ENCODE results near the gene FRMD5. TPM values are rescaled to one million over a fixed set of nuclear protein-coding genes. Genes with fewer than 3 reads are reported as not detected.
A peak's percentile ranks its signal among the peaks of the same experiment; 100 is the strongest.

FRMD5 gene
- total and polyA plus RNA-seq, 5 donors = 20.8 to 88.6 (median 44.6) TPM

DNA sequence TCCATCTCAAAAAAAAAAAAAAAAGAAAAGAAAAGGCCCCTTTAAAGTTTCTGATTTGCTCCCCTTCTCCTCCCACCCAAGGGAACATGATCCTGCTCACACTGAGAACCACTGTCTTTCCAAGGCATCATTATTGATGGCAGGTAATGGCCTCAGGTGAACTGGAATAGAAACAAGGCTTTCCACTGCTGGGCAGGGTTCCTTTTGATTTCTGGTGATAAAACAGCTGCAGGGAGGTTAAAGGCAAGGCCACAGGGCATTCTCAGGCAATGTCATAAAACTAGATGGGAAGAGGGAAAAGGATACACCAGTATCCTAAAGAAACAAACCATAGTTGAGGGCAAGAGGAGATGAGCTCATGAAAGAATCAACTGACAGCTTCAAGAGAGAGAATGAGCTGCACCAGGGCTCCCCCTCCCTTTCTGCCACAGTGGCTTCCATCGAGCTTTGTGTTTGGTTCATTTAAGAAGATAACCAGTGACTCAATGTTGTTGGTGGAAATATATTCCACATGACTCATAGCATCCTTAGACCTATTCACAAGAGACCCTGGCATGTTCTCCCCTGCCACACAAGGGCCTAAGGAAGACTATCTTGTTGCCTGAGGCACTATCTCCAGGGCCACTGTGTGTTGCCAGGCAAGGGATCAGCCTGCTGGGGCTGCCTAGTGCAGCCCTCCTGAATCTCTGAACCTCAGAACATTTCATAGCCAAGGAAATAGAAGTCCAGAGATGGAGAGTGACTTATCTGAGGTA, 281.9 kb downstream of the FRMD5 start:
- peak; percentile 82 to 95 for ATAC-seq
- WGBS = 10% methylated on average over 1 of the region's 1 CpG

DNA sequence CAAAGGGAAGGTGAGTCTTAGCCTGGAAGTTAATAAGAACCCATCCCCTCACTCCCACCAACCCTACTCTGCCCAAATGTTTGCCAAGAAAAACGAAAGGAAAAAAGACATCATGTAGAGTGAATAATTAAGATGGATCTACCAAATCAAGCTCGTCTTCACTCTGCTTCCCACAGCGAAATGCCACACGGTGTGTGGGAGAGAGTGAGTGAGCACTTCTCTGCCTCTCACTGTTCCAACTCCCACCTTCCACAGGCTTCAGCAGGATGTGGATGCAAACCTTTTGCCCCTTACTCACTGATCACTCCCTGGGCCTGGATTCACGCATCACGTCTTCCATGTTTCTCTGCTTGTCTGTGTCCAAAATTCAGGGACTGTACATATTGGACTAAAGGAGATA, 282.9 kb downstream of the FRMD5 start:
- intact Hi-C loops (cut with DNase I) = no loop called here
- 91% methylated on average over 6 of the region's 6 CpGs for WGBS
- H3K27ac ChIP-seq (ENCODE audit: low read length) = no peak overlapping the region
- peaks cover 9% of the 10 kb centered on the region for H3K4me1 ChIP-seq (ENCODE audit: control insufficient read depth, insufficient read depth, low read length)
- H3K4me3 ChIP-seq (ENCODE audit: low read length) = no peak overlapping the region
- no peak for ATAC-seq
- no peaks in the 10 kb centered on the region for H3K9me3 ChIP-seq (ENCODE audit: control insufficient read depth, low read length)
- H3K27me3 ChIP-seq (ENCODE audit: control insufficient read depth, insufficient read depth) = no peaks in the 10 kb centered on the region
- no peak for DNase-seq

More for the DNA sequence above, 281.9 kb downstream of the FRMD5 start:
- Histone ChIP-seq H3K4me1 (ENCODE audit: control insufficient read depth, insufficient read depth, low read length) (peaks cover 9% of the 10 kb centered on the region), H3K27ac (ENCODE audit: low read length) (peak overlapping the region; percentile 91), H3K4me3 (ENCODE audit: low read length) (no peak overlapping the region), H3K27me3 (ENCODE audit: control insufficient read depth, insufficient read depth) (no peaks in the 10 kb centered on the region), H3K9me3 (ENCODE audit: control insufficient read depth, low read length) (no peaks in the 10 kb centered on the region)
- peak in 2 of 3 donors; percentile 51 to 73 for DNase-seq
- intact Hi-C loops (cut with DNase I) = no loop called here

DNA sequence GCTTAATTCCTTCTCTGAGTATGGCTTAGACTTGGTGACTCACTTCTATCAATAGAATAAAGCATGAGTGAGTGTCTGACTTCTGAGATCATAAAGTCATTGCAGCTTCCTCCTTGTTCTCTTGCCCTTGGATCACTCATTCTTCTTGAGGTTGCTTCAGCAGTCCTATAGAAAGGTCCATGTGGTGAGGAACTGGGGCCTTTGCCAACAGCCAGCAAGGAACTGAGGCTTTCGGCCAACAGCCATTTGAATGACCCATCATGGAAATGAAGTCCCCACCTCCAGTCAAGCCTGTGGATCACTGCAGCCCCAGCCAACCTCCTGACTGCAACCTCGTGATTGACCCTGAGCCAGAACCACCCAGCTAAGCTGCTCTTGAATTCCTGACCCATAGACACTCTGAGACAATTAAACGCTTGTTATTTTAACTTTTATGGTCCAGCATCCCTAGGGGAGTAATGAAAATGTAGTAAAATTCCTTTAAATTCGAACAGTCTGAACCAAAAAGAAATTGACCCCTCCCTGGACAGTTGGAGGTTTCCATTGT, 283.8 kb downstream of the FRMD5 start:
- Histone ChIP-seq H3K9me3 (ENCODE audit: control insufficient read depth, low read length) (no peaks in the 10 kb centered on the region), H3K4me3 (ENCODE audit: low read length) (no peak overlapping the region), H3K27me3 (ENCODE audit: control insufficient read depth, insufficient read depth) (no peaks in the 10 kb centered on the region), H3K4me1 (ENCODE audit: control insufficient read depth, insufficient read depth, low read length) (peaks cover 9% of the 10 kb centered on the region), H3K27ac (ENCODE audit: low read length) (no peak overlapping the region)
- peak in 2 of 3 donors; percentile 37 to 52 for DNase-seq
- WGBS = 47% methylated on average over 4 of the region's 4 CpGs
- intact Hi-C loops (cut with DNase I) = no loop called here
- peak; percentile 46 to 53 for ATAC-seq

DNA sequence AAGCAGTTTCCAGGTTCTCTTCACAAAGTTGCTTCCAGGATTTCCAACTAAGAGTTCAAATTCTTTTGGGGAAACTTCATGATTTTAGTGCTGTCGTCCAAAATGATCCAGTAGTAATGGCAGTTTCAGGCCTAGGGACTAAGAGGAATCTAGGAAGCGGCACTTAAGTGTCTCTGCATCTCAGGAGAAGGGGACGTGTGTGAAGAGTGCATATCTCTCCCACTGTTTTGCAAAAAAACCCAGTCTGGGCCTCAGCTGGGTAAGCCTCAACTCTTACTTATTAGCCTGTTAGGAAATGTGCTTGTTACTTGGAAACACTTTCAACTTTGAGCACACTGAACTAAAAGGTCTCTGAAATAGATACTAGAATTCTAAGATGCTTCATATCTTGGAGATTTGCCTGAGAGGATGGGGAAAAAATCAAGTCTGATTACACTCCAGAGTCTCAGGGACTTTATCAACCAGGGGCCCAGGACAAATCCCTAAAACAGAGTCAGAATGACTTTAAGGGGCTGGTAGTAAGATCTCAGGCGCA, 286.5 kb downstream of the FRMD5 start:
- ATAC-seq (no peak), DNase-seq (no peak)
- no peak overlapping the region for H3K27ac ChIP-seq (ENCODE audit: low read length)
- H3K4me1 ChIP-seq (ENCODE audit: control insufficient read depth, insufficient read depth, low read length) = peaks cover 6% of the 10 kb centered on the region
- no peak overlapping the region for H3K4me3 ChIP-seq (ENCODE audit: low read length)
- WGBS = 80% methylated on average over 4 of the region's 4 CpGs
- intact Hi-C loops (cut with DNase I) = loop anchor here (10.0 kb wide), 2 partner anchors 156 to 306 kb away; no protein-coding TSS in a partner anchor
- no peaks in the 10 kb centered on the region for H3K9me3 ChIP-seq (ENCODE audit: control insufficient read depth, low read length)
- no peaks in the 10 kb centered on the region for H3K27me3 ChIP-seq (ENCODE audit: control insufficient read depth, insufficient read depth)

DNA sequence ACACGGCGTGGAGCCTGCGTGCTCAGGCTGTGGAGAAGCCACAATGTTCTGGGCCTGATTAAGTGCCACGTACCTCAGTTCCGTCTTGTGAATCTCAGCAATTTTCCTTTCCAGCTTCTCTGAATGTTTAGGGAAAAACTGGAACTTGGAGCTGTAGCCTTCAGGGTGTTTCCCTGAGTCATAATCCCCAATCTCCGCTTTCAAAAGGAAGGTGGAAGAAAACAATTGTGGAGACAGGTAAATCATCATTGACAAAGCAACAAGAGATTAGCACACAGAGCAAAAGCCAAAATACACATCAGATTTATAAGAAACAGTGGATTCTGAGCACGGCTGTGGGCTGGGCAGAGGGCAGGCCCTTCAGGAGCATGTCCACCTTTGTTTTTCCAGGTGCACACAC, 289.3 kb downstream of the FRMD5 start:
- no peak for DNase-seq
- WGBS = 94% methylated on average over 7 of the region's 7 CpGs
- intact Hi-C loops (cut with DNase I) = loop anchor here (10.0 kb wide), 2 partner anchors 159 to 309 kb away; no protein-coding TSS in a partner anchor

DNA sequence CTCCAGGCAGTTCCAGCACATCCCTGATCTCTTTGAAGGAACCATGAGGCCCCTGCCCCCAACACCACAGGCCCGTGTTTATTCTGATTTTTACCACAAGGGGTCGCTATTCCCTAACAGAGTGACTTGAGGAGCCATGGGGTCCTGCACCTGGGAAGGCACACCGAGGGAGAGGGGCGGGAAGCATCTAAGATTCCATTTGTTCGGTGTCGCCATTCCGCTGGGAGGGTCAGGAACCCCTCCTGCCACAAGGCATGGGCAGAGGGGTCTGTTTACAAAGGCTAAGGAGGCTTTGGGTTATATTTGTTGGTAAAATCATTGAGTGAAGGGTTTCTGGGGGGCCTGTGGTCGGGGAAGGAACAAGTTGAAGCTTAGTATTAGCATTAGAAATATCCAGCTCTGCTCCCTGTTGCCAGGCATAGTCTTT, 291.2 kb downstream of the FRMD5 start:
- no peaks in the 10 kb centered on the region for H3K9me3 ChIP-seq (ENCODE audit: control insufficient read depth, low read length)
- H3K27ac ChIP-seq (ENCODE audit: low read length) = no peak overlapping the region
- H3K27me3 ChIP-seq (ENCODE audit: control insufficient read depth, insufficient read depth) = no peaks in the 10 kb centered on the region
- DNase-seq (peak in 2 of 3 donors; percentile 24 to 63), ATAC-seq (peak; percentile 74 to 82)
- peaks cover 6% of the 10 kb centered on the region for H3K4me1 ChIP-seq (ENCODE audit: control insufficient read depth, insufficient read depth, low read length)
- 14% methylated on average over 8 of the region's 8 CpGs for WGBS
- H3K4me3 ChIP-seq (ENCODE audit: low read length) = no peak overlapping the region
- intact Hi-C loops (cut with DNase I) = loop anchor here (5.0 to 10.0 kb wide), 3 partner anchors 161 to 311 kb away; no protein-coding TSS in a partner anchor

More for the DNA sequence above, 289.3 kb downstream of the FRMD5 start:
- no peaks in the 10 kb centered on the region for H3K9me3 ChIP-seq (ENCODE audit: control insufficient read depth, low read length)
- no peaks in the 10 kb centered on the region for H3K27me3 ChIP-seq (ENCODE audit: control insufficient read depth, insufficient read depth)
- ATAC-seq = no peak
- H3K27ac ChIP-seq (ENCODE audit: low read length) = no peak overlapping the region
- H3K4me3 ChIP-seq (ENCODE audit: low read length) = no peak overlapping the region
- H3K4me1 ChIP-seq (ENCODE audit: control insufficient read depth, insufficient read depth, low read length) = no peaks in the 10 kb centered on the region

DNA sequence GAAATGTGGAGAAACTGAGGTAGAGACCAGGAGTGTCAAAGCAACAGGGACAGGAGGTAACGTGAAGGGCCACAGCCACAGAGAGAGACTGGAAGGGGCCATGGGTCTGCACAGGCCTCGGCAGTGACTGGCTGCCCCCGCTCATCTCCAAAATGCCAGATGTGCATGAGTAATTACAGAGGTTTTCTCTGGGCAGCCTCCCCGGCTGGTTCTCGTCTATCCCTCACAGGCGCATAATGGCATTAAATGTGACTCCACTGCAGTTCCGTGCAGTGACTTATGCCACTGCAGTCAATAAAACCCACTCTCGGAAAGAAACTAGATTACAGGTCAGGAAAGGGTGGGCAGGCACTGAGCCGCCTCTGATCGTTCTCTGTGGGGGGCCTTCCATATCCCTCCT, 293.6 kb downstream of the FRMD5 start:
- Histone ChIP-seq H3K27ac (ENCODE audit: low read length) (no peak overlapping the region), H3K27me3 (ENCODE audit: control insufficient read depth, insufficient read depth) (no peaks in the 10 kb centered on the region), H3K4me3 (ENCODE audit: low read length) (no peak overlapping the region), H3K4me1 (ENCODE audit: control insufficient read depth, insufficient read depth, low read length) (peaks cover 9% of the 10 kb centered on the region), H3K9me3 (ENCODE audit: control insufficient read depth, low read length) (no peaks in the 10 kb centered on the region)
- ATAC-seq (no peak), DNase-seq (no peak)
- 82% methylated on average over 10 of the region's 10 CpGs for WGBS
- intact Hi-C loops (cut with DNase I) = loop anchor here (5.0 to 10.0 kb wide), 3 partner anchors 163 to 313 kb away; no protein-coding TSS in a partner anchor

DNA sequence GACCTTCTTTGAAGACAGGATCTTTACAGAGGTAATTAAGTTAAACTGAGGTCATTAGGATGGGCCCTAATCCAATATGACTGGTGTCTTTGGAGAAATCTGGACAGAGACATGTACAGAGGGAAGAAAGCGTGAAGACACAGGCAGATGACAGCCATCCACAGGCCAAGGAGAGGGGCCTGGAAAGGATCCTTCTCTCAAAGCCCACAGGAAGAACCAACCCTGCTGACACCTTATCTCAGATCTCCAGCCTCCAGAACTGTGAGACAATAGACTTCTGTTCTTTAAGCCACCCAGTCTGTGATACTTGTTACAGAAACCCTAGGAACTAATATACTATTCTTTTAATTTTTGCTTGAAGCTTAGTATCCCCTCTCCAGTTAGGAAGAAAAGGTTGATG, 294.1 kb downstream of the FRMD5 start:
- intact Hi-C loops (cut with DNase I) = loop anchor here (5.0 to 10.0 kb wide), 3 partner anchors 164 to 314 kb away; no protein-coding TSS in a partner anchor
- Histone ChIP-seq H3K9me3 (ENCODE audit: control insufficient read depth, low read length) (no peaks in the 10 kb centered on the region), H3K4me1 (ENCODE audit: control insufficient read depth, insufficient read depth, low read length) (peaks cover 9% of the 10 kb centered on the region), H3K27ac (ENCODE audit: low read length) (no peak overlapping the region), H3K27me3 (ENCODE audit: control insufficient read depth, insufficient read depth) (no peaks in the 10 kb centered on the region), H3K4me3 (ENCODE audit: low read length) (no peak overlapping the region)
- DNase-seq (no peak), ATAC-seq (no peak)
- 74% methylated on average over 1 of the region's 1 CpG for WGBS

DNA sequence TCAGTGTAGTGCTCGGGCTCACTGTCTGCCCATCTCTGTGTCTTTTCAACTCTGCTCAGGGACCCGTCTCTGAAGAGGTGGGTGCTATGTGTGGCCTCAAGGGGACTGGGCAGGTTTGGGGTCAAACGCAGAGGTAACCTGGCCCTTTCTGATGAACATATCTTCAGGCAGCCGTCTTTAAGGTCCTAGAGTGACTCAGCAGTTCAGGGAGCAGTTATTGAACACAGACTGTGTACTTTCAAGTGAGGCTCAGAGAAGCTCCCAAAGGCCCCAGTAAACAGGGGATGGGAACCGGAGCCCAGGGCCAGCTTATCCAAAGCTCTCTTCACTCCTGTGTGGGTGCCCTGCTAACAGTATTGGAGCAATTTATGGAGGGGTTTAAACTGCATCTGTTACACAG, 295.1 kb downstream of the FRMD5 start:
- Histone ChIP-seq H3K4me1 (ENCODE audit: control insufficient read depth, insufficient read depth, low read length) (peaks cover 10% of the 10 kb centered on the region), H3K27ac (ENCODE audit: low read length) (no peak overlapping the region), H3K27me3 (ENCODE audit: control insufficient read depth, insufficient read depth) (no peaks in the 10 kb centered on the region), H3K9me3 (ENCODE audit: control insufficient read depth, low read length) (no peaks in the 10 kb centered on the region), H3K4me3 (ENCODE audit: low read length) (no peak overlapping the region)
- WGBS = 76% methylated on average over 5 of the region's 5 CpGs
- DNase-seq (no peak), ATAC-seq (no peak)
- intact Hi-C loops (cut with DNase I) = loop anchor here (5.0 to 10.0 kb wide), 3 partner anchors 165 to 315 kb away; no protein-coding TSS in a partner anchor

DNA sequence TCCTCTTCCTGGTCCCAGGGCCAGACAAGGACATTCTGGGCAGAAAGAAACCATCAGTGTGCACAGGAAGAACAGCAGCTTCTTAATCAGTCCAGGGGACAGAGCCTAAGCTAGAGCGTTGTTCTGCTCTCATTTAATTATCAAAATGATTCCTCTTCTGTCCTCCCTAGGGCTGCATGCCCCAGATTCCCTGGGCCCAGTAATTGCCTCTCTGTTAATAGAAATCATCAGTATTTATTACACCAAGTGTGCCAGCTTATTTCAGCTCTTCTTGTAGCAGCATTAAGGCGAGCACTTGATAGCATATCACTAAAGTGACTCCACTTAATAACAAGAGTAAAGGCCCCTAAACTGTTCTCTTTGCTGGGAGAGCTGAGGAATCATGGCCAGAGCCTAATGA, 296.2 kb downstream of the FRMD5 start:
- intact Hi-C loops (cut with DNase I) = no loop called here
- Histone ChIP-seq H3K27ac (ENCODE audit: low read length) (peak overlapping the region; percentile 48), H3K4me1 (ENCODE audit: control insufficient read depth, insufficient read depth, low read length) (peaks cover 10% of the 10 kb centered on the region), H3K27me3 (ENCODE audit: control insufficient read depth, insufficient read depth) (no peaks in the 10 kb centered on the region), H3K4me3 (ENCODE audit: low read length) (no peak overlapping the region), H3K9me3 (ENCODE audit: control insufficient read depth, low read length) (no peaks in the 10 kb centered on the region)
- 40% methylated on average over 2 of the region's 2 CpGs for WGBS
- no peak for DNase-seq
- ATAC-seq = no peak

DNA sequence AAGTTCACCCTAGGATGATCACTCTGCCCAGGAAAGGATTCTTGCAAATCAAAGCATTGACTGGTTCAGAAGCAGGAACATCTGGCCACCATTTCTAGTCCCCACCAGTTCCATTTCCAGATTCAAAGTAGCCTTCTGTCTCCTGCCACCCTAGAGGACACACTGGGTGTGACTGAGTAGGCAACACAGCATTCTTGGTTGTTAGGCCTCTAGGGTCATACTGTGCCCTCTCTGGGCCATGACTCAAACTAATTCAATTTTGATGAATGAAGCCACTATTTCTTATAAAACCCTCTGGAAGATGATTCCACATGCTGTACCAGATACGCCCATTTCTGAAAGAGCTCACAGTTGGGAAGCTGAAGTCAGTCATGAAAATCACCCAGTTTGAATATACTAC, 298.5 kb downstream of the FRMD5 start:
- Histone ChIP-seq H3K4me3 (ENCODE audit: low read length) (no peak overlapping the region), H3K27ac (ENCODE audit: low read length) (peak overlapping the region; percentile 6), H3K4me1 (ENCODE audit: control insufficient read depth, insufficient read depth, low read length) (peaks cover 13% of the 10 kb centered on the region), H3K27me3 (ENCODE audit: control insufficient read depth, insufficient read depth) (no peaks in the 10 kb centered on the region), H3K9me3 (ENCODE audit: control insufficient read depth, low read length) (no peaks in the 10 kb centered on the region)
- intact Hi-C loops (cut with DNase I) = no loop called here
- no peak for ATAC-seq
- no peak for DNase-seq
- WGBS = 91% methylated on average over 1 of the region's 1 CpG

Measured in right cardiac atrium (tissue), 5 donors.